HUES48 (cell line): Measurements from ENCODE around the gene SETD3.

Experiments used
- H3K27ac ChIP-seq: one replicate; pipeline ENCODE4 v1.7.0; 2013; ENCODE audit warnings: low read depth, low read length, inconsistent platforms
- H3K27me3 ChIP-seq: 2 replicates; pipeline ENCODE4 v1.6.1; 2013; ENCODE audit warnings: mild to moderate bottlenecking, low read length; ENCODE audit not compliant: control insufficient read depth, insufficient read depth
- H3K36me3 ChIP-seq: 2 replicates; pipeline ENCODE4 v1.6.1; 2013; ENCODE audit warnings: low read length; ENCODE audit not compliant: control insufficient read depth, insufficient read depth
- H3K4me1 ChIP-seq: 2 replicates; pipeline ENCODE4 v1.6.1; 2013; ENCODE audit warnings: mild to moderate bottlenecking, low read length; ENCODE audit not compliant: control insufficient read depth, insufficient read depth
- H3K4me3 ChIP-seq: 2 replicates; pipeline ENCODE4 v1.5.1; 2013; ENCODE audit warnings: mild to moderate bottlenecking, low read depth, low read length
- H3K9ac ChIP-seq: 2 replicates; pipeline ENCODE4 v1.6.1; 2013; ENCODE audit warnings: mild to moderate bottlenecking, low read depth, low read length, moderate library complexity
- H3K9me3 ChIP-seq: 2 replicates; pipeline ENCODE4 v1.6.1; 2013; ENCODE audit warnings: low read length; ENCODE audit not compliant: control insufficient read depth, insufficient read depth

SETD3 gene

GRCh38 chr14:99418242-99418641 is 62.4 kb downstream of the SETD3 start:
- peaks cover 51% of the 10 kb centered on the region for H3K4me1 ChIP-seq
- H3K27me3 ChIP-seq: no peaks in the 10 kb centered on the region
- H3K27ac ChIP-seq: no peak overlapping the region
- no peak overlapping the region for H3K4me3 ChIP-seq
- H3K36me3 ChIP-seq: no peaks in the 10 kb centered on the region
- H3K9ac ChIP-seq: no peak overlapping the region
- H3K9me3 ChIP-seq: no peaks in the 10 kb centered on the region

DNA sequence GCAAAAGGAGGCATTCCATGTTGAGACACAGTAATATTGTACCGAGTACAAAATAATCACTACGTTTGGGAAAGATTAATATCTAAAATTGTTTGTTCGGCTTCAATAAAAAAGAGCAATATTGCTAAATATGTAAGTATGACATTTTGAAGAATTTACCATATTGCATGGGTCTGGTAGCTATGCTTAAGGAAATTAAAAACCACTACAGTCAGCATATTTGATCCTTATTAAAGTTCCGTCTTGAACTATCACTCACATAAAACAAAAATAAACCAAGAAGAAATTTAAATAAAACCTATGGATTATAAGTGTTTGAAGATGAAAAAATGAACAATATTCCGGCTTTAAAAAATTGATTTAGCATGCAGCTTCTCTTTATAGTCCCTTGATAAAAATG is 63.8 kb downstream of the SETD3 start:
- Histone ChIP-seq H3K9ac (no peak overlapping the region), H3K36me3 (no peaks in the 10 kb centered on the region), H3K4me3 (no peak overlapping the region), H3K4me1 (peaks cover 52% of the 10 kb centered on the region), H3K27ac (no peak overlapping the region), H3K9me3 (no peaks in the 10 kb centered on the region), H3K27me3 (no peaks in the 10 kb centered on the region)

DNA sequence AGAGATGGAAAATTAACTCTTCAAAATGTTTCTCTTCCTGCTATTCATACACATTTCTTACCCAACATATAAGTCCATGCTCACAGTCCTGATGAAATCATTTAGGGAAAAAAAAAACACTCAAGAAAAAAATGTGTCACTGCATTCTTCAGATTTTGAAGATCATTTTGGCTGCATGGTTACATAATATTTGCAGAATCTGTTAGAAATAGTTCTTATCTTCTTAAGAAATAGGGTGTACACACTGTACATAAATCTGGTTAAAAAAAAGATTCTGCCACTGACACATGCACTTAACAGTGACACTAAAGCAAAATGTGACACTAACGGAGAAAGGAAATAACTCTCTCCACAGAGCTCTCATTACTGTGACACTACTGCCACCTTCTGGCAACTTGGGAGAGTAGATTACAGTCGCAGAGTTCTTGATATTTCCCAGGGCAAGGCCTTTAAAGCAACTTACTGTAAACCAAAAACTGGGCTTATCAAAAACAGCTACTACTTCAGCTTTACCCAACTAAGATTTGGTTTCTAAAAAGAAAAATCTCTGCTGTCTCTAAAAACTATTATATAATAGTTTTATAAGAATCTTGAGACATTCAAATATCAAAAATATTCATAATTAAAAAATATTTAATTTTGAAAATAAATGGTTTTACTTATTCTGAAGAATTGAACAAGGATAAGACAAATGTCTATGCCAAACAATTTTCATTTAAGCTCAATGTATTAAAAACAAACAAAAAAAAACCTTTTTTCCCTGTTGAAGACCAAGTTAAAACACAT is 65.0 kb downstream of the SETD3 start:
- Histone ChIP-seq H3K9me3 (no peaks in the 10 kb centered on the region), H3K27me3 (no peaks in the 10 kb centered on the region), H3K27ac (no peak overlapping the region), H3K36me3 (no peaks in the 10 kb centered on the region), H3K4me3 (no peak overlapping the region), H3K4me1 (peaks cover 53% of the 10 kb centered on the region), H3K9ac (no peak overlapping the region)

GRCh38 chr14:99413911-99414310 is 66.7 kb downstream of the SETD3 start:
- H3K36me3 ChIP-seq: no peaks in the 10 kb centered on the region
- H3K9ac ChIP-seq: no peak overlapping the region; the same call in 1 of the 2 replicates
- peak overlapping the region; percentile 80 for H3K27ac ChIP-seq

DNA sequence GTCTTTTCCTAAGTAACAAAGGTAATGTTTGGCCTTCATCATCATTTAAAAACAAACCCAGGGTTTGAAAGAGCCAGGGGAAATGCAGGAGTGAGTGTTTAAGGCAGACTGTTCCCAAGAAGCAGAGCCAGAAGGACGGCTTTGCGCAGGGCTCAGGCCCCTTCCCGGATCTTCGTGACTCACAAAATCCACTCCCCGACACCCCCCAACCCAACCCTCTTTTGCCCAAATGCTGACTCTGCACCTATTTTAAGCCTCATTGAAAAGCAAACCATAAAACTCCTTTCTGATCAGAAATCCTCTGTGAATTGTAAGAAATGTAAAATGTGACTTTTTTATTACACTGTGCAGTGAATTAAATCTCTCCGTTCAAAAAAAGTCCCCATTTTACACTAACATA is 67.5 kb downstream of the SETD3 start:
- H3K4me1 ChIP-seq: peaks cover 69% of the 10 kb centered on the region

More at GRCh38 chr14:99413911-99414310, 66.7 kb downstream of the SETD3 start:
- Histone ChIP-seq H3K4me3 (peak overlapping the region; percentile 1; the same call in 1 of the 2 replicates), H3K27me3 (no peaks in the 10 kb centered on the region), H3K9me3 (no peaks in the 10 kb centered on the region), H3K4me1 (peaks cover 67% of the 10 kb centered on the region)

GRCh38 chr14:99412117-99413061 is 68.3 kb downstream of the SETD3 start:
- H3K27me3 ChIP-seq: no peaks in the 10 kb centered on the region
- H3K27ac ChIP-seq: peak overlapping the region; percentile 80
- H3K4me3 ChIP-seq: peak overlapping the region; percentile 27; the same call in 1 of the 2 replicates
- peak overlapping the region; percentile 26; the same call in 1 of the 2 replicates for H3K9ac ChIP-seq
- no peaks in the 10 kb centered on the region for H3K9me3 ChIP-seq
- H3K36me3 ChIP-seq: no peaks in the 10 kb centered on the region
- H3K4me1 ChIP-seq: peaks cover 76% of the 10 kb centered on the region

More for the DNA sequence above, 67.5 kb downstream of the SETD3 start:
- no peaks in the 10 kb centered on the region for H3K27me3 ChIP-seq
- peak overlapping the region; percentile 6; the same call in 1 of the 2 replicates for H3K9ac ChIP-seq
- H3K4me3 ChIP-seq: peak overlapping the region; percentile 1; the same call in 1 of the 2 replicates
- no peaks in the 10 kb centered on the region for H3K9me3 ChIP-seq
- H3K36me3 ChIP-seq: no peaks in the 10 kb centered on the region
- H3K27ac ChIP-seq: peak overlapping the region; percentile 80

GRCh38 chr14:99410019-99410418 is 70.6 kb downstream of the SETD3 start:
- H3K4me3 ChIP-seq: no peak overlapping the region
- no peaks in the 10 kb centered on the region for H3K27me3 ChIP-seq
- peaks cover 15% of the 10 kb centered on the region for H3K36me3 ChIP-seq
- peak overlapping the region; percentile 66 for H3K27ac ChIP-seq
- H3K4me1 ChIP-seq: peaks cover 71% of the 10 kb centered on the region
- H3K9me3 ChIP-seq: no peaks in the 10 kb centered on the region
- no peak overlapping the region for H3K9ac ChIP-seq

DNA sequence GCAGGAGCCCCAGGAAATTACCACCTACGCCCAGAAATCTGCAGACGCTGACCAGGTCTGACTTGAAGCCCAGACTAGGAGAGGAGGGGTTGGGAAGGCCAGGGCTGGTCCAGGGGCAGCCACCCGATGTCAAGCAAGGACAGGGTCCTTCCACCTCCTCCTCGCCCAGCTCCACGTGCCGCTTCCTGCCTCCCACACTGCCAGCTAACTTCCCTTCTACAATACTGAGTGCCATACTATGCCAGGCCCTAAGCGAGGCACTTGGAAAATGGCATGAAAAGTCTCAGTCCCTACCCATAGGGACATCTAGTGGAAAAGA is 71.7 kb downstream of the SETD3 start:
- no peaks in the 10 kb centered on the region for H3K27me3 ChIP-seq
- H3K4me3 ChIP-seq: no peak overlapping the region
- H3K36me3 ChIP-seq: peaks cover 25% of the 10 kb centered on the region
- no peak overlapping the region for H3K9ac ChIP-seq
- no peak overlapping the region for H3K27ac ChIP-seq
- peaks cover 60% of the 10 kb centered on the region for H3K4me1 ChIP-seq
- no peaks in the 10 kb centered on the region for H3K9me3 ChIP-seq

DNA sequence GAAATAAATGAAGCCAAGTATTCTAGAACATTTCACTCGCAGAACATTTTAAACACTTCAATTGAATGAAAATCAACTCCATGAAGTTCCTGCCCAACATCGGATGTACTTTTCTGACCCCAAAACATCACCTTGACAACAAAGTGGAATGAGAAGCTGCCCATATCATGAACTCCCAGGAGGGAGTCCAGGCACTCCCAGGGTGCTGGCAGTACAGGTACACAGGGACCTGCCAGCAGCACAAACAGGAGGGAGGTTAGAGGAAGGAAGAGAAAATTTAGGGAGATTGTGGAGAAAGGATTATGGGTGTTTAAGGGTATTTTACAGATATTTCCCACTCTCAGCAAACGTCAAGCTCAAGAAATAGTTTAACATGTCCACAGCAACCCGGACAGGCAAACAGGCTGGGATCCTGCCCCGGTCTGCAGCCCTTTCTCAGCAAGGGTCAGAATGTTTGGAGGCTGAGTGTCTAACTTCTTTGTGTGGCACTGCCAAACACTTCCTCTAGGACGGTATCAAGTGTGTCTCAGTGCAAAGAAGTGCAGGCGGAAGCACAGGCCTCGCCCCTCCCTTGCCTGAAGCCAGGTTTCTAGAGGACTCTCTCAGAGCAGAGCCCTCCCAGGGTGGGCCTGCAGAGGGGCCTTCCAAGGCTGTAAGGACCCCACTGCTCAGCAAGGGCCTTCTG is 72.2 kb downstream of the SETD3 start:
- H3K36me3 ChIP-seq: peaks cover 30% of the 10 kb centered on the region
- H3K27me3 ChIP-seq: no peaks in the 10 kb centered on the region
- H3K4me1 ChIP-seq: peaks cover 55% of the 10 kb centered on the region
- H3K27ac ChIP-seq: no peak overlapping the region
- no peak overlapping the region for H3K9ac ChIP-seq
- H3K9me3 ChIP-seq: no peaks in the 10 kb centered on the region
- H3K4me3 ChIP-seq: no peak overlapping the region

GRCh38 chr14:99407416-99407815 is 73.2 kb downstream of the SETD3 start:
- Histone ChIP-seq H3K36me3 (peaks cover 37% of the 10 kb centered on the region), H3K4me3 (no peak overlapping the region), H3K4me1 (peaks cover 45% of the 10 kb centered on the region), H3K9ac (no peak overlapping the region; the same call in 1 of the 2 replicates), H3K27me3 (no peaks in the 10 kb centered on the region), H3K27ac (no peak overlapping the region), H3K9me3 (no peaks in the 10 kb centered on the region)
